Fibroblast of mammary gland (primary cell): ENCODE results near the gene ENTPD6.

Experiments used
- DNase-seq: peaks from one replicate; pipeline ENCODE4 v3.0.0-alpha.2; 2010; ENCODE audit warnings: low read depth
- H3K4me3 ChIP-seq: 2 replicates; pipeline ENCODE4 v1.5.1; 2011; ENCODE audit warnings: low read depth, mild to moderate bottlenecking, low read length, moderate library complexity; ENCODE audit not compliant: control insufficient read depth
- CTCF ChIP-seq: conservative IDR thresholded peaks from 2 replicates; pipeline ENCODE4 v1.5.1; 2011; ENCODE audit warnings: low read depth, low read length, inconsistent platforms; ENCODE audit not compliant: control insufficient read depth, insufficient read depth

The ENTPD6 gene

GRCh38 chr20:25223179-25223661 is 27.7 kb downstream of the ENTPD6 start:
- TF ChIP-seq CTCF = peak; percentile 10
- DNase-seq = peak; percentile 74
- no peak overlapping the region for H3K4me3 ChIP-seq

GRCh38 chr20:25223765-25224720 is 28.5 kb downstream of the ENTPD6 start:
- no peak for TF ChIP-seq CTCF
- no peak for DNase-seq
- no peak overlapping the region for H3K4me3 ChIP-seq

GRCh38 chr20:25224941-25225340 is 29.4 kb downstream of the ENTPD6 start:
- H3K4me3 ChIP-seq = no peak overlapping the region
- TF ChIP-seq CTCF = no peak
- no peak for DNase-seq

DNA sequence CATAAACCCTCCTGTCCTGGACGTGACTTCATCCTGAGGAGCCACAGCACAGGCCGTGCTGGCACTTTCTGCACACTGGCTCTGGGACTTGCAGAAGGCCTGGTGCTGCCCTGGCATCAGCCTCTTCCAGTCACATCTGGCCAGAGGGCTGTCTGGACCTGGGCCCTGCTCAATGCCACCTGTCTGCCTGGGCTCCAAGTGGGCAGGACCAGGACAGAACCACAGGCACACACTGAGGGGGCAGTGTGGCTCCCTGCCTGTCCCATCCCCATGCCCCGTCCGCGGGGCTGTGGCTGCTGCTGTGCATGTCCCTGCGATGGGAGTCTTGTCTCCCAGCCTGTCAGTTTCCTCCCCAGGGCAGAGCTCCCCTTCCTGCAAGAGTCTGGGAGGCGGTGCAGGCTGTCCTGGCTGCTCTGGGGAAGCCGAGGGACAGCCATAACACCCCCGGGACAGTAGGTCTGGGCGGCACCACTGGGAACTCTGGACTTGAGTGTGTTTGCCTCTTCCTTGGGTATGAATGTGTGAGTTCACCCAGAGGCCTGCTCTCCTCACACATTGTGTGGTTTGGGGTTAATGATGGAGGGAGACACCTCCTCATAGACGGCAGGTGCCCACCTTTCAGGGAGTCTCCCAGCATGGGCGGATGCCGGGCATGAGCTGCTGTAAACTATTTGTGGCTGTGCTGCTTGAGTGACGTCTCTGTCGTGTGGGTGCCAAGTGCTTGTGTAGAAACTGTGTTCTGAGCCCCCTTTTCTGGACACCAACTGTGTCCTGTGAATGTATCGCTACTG is 30.3 kb downstream of the ENTPD6 start:
- no peak for TF ChIP-seq CTCF
- no peak overlapping the region for H3K4me3 ChIP-seq
- no peak for DNase-seq

DNA sequence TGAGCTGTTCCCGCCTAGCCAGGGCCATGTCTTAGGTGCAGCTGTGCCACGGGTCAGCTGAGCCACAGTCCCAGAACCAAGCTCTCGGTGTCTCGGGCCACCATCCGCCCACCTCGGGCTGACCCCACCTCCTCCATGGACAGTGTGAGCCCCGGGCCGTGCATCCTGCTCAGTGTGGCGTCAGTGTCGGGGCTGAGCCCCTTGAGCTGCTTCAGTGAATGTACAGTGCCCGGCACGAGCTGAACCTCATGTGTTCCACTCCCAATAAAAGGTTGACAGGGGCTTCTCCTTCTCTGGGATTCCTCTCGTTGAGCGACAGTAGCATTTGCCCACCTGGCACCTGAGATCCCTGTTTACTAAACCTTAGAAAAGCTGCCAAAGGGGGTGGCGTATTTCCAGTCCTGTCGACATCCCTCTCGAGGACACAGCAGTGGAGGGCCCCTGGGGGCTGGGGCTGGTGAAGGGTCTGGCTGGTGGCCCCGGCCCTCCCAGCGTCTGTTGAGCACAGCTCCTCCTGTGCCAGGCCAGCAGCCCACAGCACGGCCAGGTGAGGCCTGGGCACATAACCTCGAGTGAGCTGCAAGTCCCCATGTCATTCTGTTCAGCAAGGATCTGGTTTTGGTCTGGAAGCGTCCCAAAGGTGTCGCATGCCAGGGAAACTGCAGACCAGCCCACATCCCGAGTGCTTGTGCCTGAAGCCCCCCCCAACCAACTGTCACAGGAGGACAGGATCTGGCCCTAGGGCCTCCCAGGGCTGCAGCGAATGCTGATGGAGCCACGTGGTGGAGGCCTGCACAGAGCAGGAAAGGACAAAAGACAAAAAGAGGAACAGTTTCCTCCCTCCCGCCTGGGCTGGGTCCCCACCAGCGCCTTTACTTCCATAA is 31.2 kb downstream of the ENTPD6 start:
- DNase-seq = no peak
- H3K4me3 ChIP-seq = no peak overlapping the region
- no peak for TF ChIP-seq CTCF

GRCh38 chr20:25227317-25227831 is 31.9 kb downstream of the ENTPD6 start:
- peak; percentile 81 for DNase-seq
- TF ChIP-seq CTCF = no peak

More at GRCh38 chr20:25227317-25227831, 31.9 kb downstream of the ENTPD6 start:
- H3K4me3 ChIP-seq = no peak overlapping the region
